GM23338 (cell line): Measurements from ENCODE around the gene ODAD4. TPM values are rescaled to one million over a fixed set of nuclear protein-coding genes. Genes with fewer than 3 reads are reported as not detected.

ENCODE experiments used
- ATAC-seq: fragments of 200-7000 bp; cut with Tn5 transposase; 3 replicates; pipeline ENCODE4 v1.9.1; 2020
- DNase-seq: peaks from one replicate; pipeline ENCODE4 v3.0.0-alpha.2; 2015; ENCODE audit warnings: low spot score
- H2AFZ ChIP-seq: fragments of 200-600 bp; sonication (generic); 2 replicates; pipeline ENCODE4 v1.8.0; 2016; ENCODE audit warnings: antibody characterized with exemption, mild to moderate bottlenecking, moderate library complexity
- H3F3A ChIP-seq: fragments of 200-600 bp; sonication (generic); replicated peaks from 2 replicates; pipeline ENCODE4 v1.8.0; 2017; ENCODE audit warnings: antibody characterized with exemption, mixed run types, low read depth
- H3K27ac ChIP-seq: fragments of 200-600 bp; sonication (generic); 2 replicates; pipeline ENCODE4 v1.6.1; 2016; ENCODE audit warnings: low read depth
- H3K27me3 ChIP-seq: fragments of 200-600 bp; sonication (generic); 2 replicates; pipeline ENCODE4 v1.8.0; 2016; ENCODE audit warnings: mild to moderate bottlenecking, mixed run types, moderate library complexity; ENCODE audit not compliant: insufficient read depth
- H3K36me3 ChIP-seq: fragments of 200-600 bp; sonication (generic); 2 replicates; pipeline ENCODE4 v1.8.0; 2016; ENCODE audit warnings: mild to moderate bottlenecking; ENCODE audit not compliant: insufficient read depth
- H3K4me1 ChIP-seq: fragments of 200-600 bp; sonication (generic); 2 replicates; pipeline ENCODE4 v1.8.0; 2016; ENCODE audit warnings: mild to moderate bottlenecking, moderate library complexity; ENCODE audit not compliant: insufficient read depth
- H3K4me2 ChIP-seq: fragments of 200-600 bp; sonication (generic); 2 replicates; pipeline ENCODE4 v1.7.1; 2017; ENCODE audit warnings: mixed run types
- H3K4me3 ChIP-seq: fragments of 200-600 bp; sonication (generic); 2 replicates; pipeline ENCODE4 v1.6.1; 2016; ENCODE audit warnings: mixed run types
- H3K79me2 ChIP-seq: fragments of 200-600 bp; sonication (generic); replicated peaks from 2 replicates; pipeline ENCODE4 v1.8.0; 2017; ENCODE audit warnings: mild to moderate bottlenecking; ENCODE audit not compliant: insufficient read depth
- H3K9me2 ChIP-seq: fragments of 200-600 bp; sonication (generic); 2 replicates; pipeline ENCODE4 v1.8.0; 2017; ENCODE audit not compliant: insufficient read depth
- H4K20me1 ChIP-seq: fragments of 200-600 bp; sonication (generic); replicated peaks from 2 replicates; pipeline ENCODE4 v1.8.0; 2017; ENCODE audit warnings: mild to moderate bottlenecking; ENCODE audit not compliant: insufficient read depth
- H3K27ac Mint-ChIP-seq: 2 replicates; pipeline ENCODE4 v1.8.0; 2020; ENCODE audit warnings: inconsistent platforms, mild to moderate bottlenecking, moderate library complexity, mixed read lengths
- H3K27me3 Mint-ChIP-seq: 3 replicates; pipeline ENCODE4 v1.8.0; 2022; ENCODE audit warnings: low read depth, mild to moderate bottlenecking, moderate library complexity, mixed read lengths, inconsistent platforms; ENCODE audit not compliant: insufficient read depth, poor library complexity
- H3K36me3 Mint-ChIP-seq: 3 replicates; pipeline ENCODE4 v1.8.0; 2021; ENCODE audit warnings: low read depth, mild to moderate bottlenecking, inconsistent platforms, moderate library complexity, mixed read lengths
- H3K4me1 Mint-ChIP-seq: 3 replicates; pipeline ENCODE4 v1.8.0; 2020; ENCODE audit warnings: mild to moderate bottlenecking, inconsistent platforms, mixed read lengths
- H3K4me3 Mint-ChIP-seq: 3 replicates; pipeline ENCODE4 v1.8.0; 2021; ENCODE audit warnings: moderate library complexity, mild to moderate bottlenecking, inconsistent platforms, mixed read lengths
- H3K9me3 Mint-ChIP-seq: 3 replicates; pipeline ENCODE4 v1.8.0; 2020; ENCODE audit warnings: moderate library complexity, mild to moderate bottlenecking, inconsistent platforms, mixed read lengths
- CREB1 ChIP-seq: fragments of 250-450 bp; sonication (Bioruptor Pico); IDR thresholded peaks from 2 replicates; pipeline ENCODE4 v1.5.0; 2020; ENCODE audit warnings: low read depth, mild to moderate bottlenecking, moderate library complexity
- EZH2phosphoT487 ChIP-seq: fragments of 200-600 bp; sonication (generic); IDR thresholded peaks from one replicate; pipeline ENCODE4 v1.8.1; 2018; ENCODE audit warnings: antibody characterized with exemption; ENCODE audit not compliant: unreplicated experiment
- JUNB ChIP-seq: IDR thresholded peaks from one replicate; pipeline ENCODE4 v1.6.1; 2016; ENCODE audit warnings: antibody characterized with exemption; ENCODE audit not compliant: unreplicated experiment
- ZNF114 ChIP-seq: fragments of 250-450 bp; sonication (Bioruptor Pico); IDR thresholded peaks from 2 replicates; pipeline ENCODE4 v1.5.0; 2020; ENCODE audit warnings: mild to moderate bottlenecking, moderate library complexity
- ZNF331 ChIP-seq: fragments of 250-450 bp; sonication (Bioruptor Pico); IDR thresholded peaks from 2 replicates; pipeline ENCODE4 v1.5.0; 2020; ENCODE audit warnings: low read depth, mild to moderate bottlenecking, moderate library complexity
- polyA plus RNA-seq: library from polyadenylated mRNA; unstranded; fragments of >200 nt; fragmentation: Nextera tagmentation; extraction: Ambion mirVana; gene quantifications from 2 replicates; pipeline ENCODE4 v1.2.1, GENCODE V29; 2016
- total RNA-seq: library from RNA; depleted of rRNA; stranded (reverse); fragments of >200 nt; shearing (Covaris generic); gene quantifications from 2 replicates; pipeline ENCODE4 v1.2.3, GENCODE V29; 2014
- TF ChIP-seq, protein P1 (sequence below): fragments of 250-450 bp; sonication (Bioruptor Pico); IDR thresholded peaks from 2 replicates; pipeline ENCODE4 v1.5.0; 2020; ENCODE audit warnings: mild to moderate bottlenecking, moderate library complexity
- TF ChIP-seq, protein P2 (sequence below), 2 experiments: fragments of 200-600 bp in 1 of 2; sonication (generic) in 1 of 2; conservative IDR thresholded peaks; 2 replicates each; pipeline versions ENCODE4 v1.5.1 to v1.6.1; 2016 to 2017; ENCODE audit warnings: antibody characterized with exemption in 2 of 2, low read depth in 2 of 2, mild to moderate bottlenecking in 2 of 2, moderate library complexity in 1 of 2
- TF ChIP-seq, protein P3 (sequence below): IDR thresholded peaks from 2 replicates; pipeline ENCODE4 v1.6.1; 2016; ENCODE audit warnings: antibody characterized with exemption

The ODAD4 gene
- total and polyA plus RNA-seq, 2 experiments from 2014 or later, result 1.7 to 1.8 TPM

DNA sequence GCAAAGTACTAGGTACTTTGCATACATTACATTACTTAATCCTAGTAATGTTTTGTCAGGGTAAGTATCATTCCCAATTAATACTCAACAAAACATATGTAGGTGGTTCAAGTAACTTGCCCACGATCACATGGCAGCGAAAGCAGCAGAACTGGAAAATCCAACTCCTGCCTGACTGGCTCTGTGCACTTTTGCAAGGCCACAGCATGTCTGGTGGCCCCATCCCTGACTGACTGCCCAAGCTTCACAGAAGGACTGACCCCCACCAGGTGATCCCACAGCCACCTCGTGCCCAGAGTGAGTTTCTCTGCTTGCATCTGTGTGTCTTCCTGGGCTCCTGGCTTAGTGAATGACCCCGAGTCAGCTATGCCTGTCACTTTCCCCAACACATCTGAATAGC, 47.6 kb downstream of the ODAD4 start (continued):
- TF ChIP-seq, protein P1, sequence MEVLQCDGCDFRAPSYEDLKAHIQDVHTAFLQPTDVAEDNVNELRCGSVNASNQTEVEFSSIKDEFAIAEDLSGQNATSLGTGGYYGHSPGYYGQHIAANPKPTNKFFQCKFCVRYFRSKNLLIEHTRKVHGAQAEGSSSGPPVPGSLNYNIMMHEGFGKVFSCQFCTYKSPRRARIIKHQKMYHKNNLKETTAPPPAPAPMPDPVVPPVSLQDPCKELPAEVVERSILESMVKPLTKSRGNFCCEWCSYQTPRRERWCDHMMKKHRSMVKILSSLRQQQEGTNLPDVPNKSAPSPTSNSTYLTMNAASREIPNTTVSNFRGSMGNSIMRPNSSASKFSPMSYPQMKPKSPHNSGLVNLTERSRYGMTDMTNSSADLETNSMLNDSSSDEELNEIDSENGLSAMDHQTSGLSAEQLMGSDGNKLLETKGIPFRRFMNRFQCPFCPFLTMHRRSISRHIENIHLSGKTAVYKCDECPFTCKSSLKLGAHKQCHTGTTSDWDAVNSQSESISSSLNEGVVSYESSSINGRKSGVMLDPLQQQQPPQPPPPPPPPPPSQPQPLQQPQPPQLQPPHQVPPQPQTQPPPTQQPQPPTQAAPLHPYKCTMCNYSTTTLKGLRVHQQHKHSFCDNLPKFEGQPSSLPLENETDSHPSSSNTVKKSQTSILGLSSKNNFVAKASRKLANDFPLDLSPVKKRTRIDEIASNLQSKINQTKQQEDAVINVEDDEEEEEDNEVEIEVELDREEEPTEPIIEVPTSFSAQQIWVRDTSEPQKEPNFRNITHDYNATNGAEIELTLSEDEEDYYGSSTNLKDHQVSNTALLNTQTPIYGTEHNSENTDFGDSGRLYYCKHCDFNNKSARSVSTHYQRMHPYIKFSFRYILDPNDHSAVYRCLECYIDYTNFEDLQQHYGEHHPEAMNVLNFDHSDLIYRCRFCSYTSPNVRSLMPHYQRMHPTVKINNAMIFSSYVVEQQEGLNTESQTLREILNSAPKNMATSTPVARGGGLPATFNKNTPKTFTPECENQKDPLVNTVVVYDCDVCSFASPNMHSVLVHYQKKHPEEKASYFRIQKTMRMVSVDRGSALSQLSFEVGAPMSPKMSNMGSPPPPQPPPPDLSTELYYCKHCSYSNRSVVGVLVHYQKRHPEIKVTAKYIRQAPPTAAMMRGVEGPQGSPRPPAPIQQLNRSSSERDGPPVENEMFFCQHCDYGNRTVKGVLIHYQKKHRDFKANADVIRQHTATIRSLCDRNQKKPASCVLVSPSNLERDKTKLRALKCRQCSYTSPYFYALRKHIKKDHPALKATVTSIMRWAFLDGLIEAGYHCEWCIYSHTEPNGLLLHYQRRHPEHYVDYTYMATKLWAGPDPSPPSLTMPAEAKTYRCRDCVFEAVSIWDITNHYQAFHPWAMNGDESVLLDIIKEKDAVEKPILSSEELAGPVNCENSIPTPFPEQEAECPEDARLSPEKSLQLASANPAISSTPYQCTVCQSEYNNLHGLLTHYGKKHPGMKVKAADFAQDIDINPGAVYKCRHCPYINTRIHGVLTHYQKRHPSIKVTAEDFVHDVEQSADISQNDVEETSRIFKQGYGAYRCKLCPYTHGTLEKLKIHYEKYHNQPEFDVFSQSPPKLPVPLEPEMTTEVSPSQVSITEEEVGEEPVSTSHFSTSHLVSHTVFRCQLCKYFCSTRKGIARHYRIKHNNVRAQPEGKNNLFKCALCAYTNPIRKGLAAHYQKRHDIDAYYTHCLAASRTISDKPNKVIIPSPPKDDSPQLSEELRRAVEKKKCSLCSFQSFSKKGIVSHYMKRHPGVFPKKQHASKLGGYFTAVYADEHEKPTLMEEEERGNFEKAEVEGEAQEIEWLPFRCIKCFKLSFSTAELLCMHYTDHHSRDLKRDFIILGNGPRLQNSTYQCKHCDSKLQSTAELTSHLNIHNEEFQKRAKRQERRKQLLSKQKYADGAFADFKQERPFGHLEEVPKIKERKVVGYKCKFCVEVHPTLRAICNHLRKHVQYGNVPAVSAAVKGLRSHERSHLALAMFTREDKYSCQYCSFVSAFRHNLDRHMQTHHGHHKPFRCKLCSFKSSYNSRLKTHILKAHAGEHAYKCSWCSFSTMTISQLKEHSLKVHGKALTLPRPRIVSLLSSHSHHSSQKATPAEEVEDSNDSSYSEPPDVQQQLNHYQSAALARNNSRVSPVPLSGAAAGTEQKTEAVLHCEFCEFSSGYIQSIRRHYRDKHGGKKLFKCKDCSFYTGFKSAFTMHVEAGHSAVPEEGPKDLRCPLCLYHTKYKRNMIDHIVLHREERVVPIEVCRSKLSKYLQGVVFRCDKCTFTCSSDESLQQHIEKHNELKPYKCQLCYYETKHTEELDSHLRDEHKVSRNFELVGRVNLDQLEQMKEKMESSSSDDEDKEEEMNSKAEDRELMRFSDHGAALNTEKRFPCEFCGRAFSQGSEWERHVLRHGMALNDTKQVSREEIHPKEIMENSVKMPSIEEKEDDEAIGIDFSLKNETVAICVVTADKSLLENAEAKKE (CRISPR knock-in tag), result no peak
- TF ChIP-seq CREB1 (CRISPR knock-in tag) (no peak), JUNB (no peak)
- TF ChIP-seq, protein P2, sequence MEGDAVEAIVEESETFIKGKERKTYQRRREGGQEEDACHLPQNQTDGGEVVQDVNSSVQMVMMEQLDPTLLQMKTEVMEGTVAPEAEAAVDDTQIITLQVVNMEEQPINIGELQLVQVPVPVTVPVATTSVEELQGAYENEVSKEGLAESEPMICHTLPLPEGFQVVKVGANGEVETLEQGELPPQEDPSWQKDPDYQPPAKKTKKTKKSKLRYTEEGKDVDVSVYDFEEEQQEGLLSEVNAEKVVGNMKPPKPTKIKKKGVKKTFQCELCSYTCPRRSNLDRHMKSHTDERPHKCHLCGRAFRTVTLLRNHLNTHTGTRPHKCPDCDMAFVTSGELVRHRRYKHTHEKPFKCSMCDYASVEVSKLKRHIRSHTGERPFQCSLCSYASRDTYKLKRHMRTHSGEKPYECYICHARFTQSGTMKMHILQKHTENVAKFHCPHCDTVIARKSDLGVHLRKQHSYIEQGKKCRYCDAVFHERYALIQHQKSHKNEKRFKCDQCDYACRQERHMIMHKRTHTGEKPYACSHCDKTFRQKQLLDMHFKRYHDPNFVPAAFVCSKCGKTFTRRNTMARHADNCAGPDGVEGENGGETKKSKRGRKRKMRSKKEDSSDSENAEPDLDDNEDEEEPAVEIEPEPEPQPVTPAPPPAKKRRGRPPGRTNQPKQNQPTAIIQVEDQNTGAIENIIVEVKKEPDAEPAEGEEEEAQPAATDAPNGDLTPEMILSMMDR (conservative IDR thresholded peaks at IDR 0.05; ENCODE audit: low read depth in 2 of 2), result no peak

DNA sequence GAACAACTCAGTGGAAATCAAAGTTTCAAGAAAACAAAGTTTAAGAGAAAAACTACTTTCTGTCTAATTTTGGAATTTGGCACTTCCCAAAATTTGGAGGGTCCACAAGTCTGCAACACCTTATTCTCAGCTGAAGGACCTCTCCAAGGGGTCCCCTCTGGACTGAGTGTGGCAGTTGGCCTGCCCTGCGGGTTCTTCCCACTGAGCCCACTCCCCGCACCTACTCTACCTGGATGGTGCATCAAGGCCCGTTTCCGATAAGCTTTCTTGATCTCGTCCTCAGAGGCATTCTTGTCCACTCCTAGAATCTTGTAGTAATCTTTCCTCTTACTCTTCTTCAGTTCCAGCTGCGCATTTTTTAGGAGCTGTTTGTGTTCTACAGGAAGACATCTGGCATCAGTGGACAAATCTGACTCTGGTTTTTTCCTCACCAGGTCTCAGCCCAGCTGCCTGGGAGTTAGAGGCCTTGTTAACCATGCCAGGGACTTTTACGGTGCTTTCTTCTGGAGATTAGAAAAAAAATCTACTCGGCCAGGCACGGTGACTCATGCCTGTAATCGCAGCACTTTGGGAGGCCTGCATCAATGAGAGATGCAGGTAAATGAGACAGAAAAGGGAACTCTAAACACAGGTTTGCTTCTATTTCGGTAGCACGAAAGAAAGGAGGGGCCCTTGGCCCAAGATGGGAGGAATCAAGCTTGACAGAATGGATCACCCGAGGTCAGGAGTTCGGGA, 51.8 kb downstream of the ODAD4 start:
- no peak overlapping the region for H3K4me2 ChIP-seq
- Mint-ChIP-seq H3K27me3 (peaks cover 9% of the 10 kb centered on the region), H3K27ac (no peak overlapping the region), H3K36me3 (peaks cover 90% of the 10 kb centered on the region), H3K9me3 (no peaks in the 10 kb centered on the region), H3K4me3 (no peak overlapping the region; the same call in 2 of the 3 replicates), H3K4me1 (no peaks in the 10 kb centered on the region)
- DNase-seq, result no peak
- no peaks in the 10 kb centered on the region for H3K27me3 ChIP-seq
- H3F3A ChIP-seq, result peaks cover 27% of the 10 kb centered on the region
- H3K4me3 ChIP-seq, result no peak overlapping the region
- H3K79me2 ChIP-seq, result no peaks in the 10 kb centered on the region
- ATAC-seq, result no peak
- peaks cover 24% of the 10 kb centered on the region for H4K20me1 ChIP-seq
- no peak overlapping the region for H3K27ac ChIP-seq
- H3K4me1 ChIP-seq, result no peaks in the 10 kb centered on the region
- no peaks in the 10 kb centered on the region for H3K9me2 ChIP-seq
- peaks cover 72% of the 10 kb centered on the region for H3K36me3 ChIP-seq
- no peak overlapping the region for H2AFZ ChIP-seq
- TF ChIP-seq JUNB (no peak), ZNF331 (no peak), EZH2phosphoT487 (no peak), ZNF114 (CRISPR knock-in tag) (no peak)
- TF ChIP-seq, protein P3, sequence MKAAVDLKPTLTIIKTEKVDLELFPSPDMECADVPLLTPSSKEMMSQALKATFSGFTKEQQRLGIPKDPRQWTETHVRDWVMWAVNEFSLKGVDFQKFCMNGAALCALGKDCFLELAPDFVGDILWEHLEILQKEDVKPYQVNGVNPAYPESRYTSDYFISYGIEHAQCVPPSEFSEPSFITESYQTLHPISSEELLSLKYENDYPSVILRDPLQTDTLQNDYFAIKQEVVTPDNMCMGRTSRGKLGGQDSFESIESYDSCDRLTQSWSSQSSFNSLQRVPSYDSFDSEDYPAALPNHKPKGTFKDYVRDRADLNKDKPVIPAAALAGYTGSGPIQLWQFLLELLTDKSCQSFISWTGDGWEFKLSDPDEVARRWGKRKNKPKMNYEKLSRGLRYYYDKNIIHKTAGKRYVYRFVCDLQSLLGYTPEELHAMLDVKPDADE, result no peak
- TF ChIP-seq, protein P2 (conservative IDR thresholded peaks at IDR 0.05; ENCODE audit: low read depth in 2 of 2), result no peak
